Activated CD8-positive, alpha-beta memory T cell treated with anti-CD3 and anti-CD28 coated beads, Interleukin-2, amount 50 U/mL, for 1 hour (primary cell): ENCODE measurements around the gene PAK1.

Source experiments
- DNase-seq: peaks from one replicate; pipeline ENCODE4 v3.0.0-alpha.2; 2020; ENCODE audit errors: extremely low read depth

The PAK1 gene

GRCh38 chr11:77372726-77373125 lies 101.2 kb downstream of the PAK1 start:
- DNase-seq = no peak

DNA sequence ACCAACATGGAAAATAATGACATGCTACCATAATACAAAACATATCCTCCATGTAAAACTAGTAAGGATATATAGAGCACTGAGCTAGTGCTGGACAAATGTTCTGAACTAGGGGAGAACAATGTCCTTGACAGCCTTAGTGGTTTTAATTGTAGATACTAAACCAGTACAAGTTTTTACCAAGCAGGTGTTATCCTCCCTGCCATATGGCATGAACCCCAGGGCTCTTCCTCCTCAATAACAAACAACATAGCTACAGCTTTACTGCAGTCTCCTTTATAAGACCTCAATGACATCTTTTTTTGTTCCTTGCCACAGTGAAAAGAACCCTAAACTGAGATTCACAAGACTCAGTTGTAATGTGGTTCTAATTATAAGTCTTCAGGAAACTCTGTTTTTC lies 102.2 kb downstream of the PAK1 start:
- DNase-seq = no peak

GRCh38 chr11:77370217-77370616 lies 103.7 kb downstream of the PAK1 start:
- no peak for DNase-seq

GRCh38 chr11:77361184-77361583 lies 112.7 kb downstream of the PAK1 start:
- no peak for DNase-seq

DNA sequence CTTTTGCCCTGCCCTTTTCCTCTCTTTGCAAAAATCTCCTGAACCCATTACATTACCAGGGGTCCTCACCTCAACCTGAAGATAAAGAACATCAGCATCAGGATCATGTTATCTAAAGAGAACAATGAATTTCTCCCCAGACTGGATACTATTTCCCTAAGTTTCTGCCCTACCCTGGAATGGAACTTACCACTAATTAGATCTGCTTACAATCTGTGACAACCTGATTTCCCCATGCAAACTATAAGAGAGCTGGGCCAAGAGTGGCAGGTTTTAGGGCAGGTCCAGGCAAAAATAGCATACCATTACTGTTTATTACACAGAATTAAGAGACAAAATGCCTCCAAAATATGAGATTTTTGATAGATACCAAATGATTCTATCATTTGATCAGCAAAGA lies 114.4 kb downstream of the PAK1 start:
- DNase-seq = no peak

GRCh38 chr11:77353131-77353530 lies 120.8 kb downstream of the PAK1 start:
- no peak for DNase-seq

- DNase-seq = no peak
Observed at GRCh38 chr11:77351281-77351886, 122.5 kb downstream of the PAK1 start.

- DNase-seq = no peak
Observed at GRCh38 chr11:77347948-77348347, 125.9 kb downstream of the PAK1 start.

GRCh38 chr11:77346906-77347603 lies 126.8 kb downstream of the PAK1 start:
- DNase-seq = no peak

DNA sequence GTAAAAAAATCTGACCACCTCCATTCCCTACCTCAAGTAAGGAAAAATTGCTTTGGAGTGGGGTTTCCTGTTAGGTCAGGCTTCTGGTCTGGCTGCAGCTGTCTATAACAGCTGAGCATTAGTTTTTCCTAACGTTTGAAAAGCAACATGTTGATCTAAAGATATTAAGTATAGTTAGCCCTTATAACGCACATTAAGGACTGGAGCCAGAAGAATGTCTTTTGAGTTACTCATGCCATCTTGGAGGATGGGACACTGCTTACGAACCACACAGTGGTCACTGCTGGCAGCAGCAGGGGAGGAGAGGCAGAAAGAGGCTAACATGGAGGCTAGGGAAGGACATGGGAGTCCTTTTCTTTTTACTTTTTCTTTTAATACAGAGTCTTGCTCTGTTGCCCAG lies 128.3 kb downstream of the PAK1 start:
- no peak for DNase-seq

DNA sequence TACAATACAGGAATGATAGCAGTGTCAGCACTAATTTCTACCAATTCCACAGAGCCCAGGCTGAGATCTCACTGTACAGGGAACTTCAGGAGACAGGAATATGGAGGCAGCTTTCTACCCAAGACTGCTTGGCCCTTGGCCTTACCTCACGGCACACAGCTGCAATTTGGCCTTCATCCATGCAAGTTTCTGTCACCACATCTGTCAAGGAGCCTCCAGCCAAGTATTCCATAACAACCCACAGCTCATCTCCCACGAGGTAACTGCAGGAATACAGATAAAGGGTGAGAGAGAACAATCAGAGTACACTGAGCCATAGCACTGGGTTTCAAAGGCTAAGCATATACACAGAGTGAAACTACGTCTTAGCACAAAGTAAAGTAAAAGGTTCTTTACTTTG lies 133.4 kb downstream of the PAK1 start:
- DNase-seq = no peak

DNA sequence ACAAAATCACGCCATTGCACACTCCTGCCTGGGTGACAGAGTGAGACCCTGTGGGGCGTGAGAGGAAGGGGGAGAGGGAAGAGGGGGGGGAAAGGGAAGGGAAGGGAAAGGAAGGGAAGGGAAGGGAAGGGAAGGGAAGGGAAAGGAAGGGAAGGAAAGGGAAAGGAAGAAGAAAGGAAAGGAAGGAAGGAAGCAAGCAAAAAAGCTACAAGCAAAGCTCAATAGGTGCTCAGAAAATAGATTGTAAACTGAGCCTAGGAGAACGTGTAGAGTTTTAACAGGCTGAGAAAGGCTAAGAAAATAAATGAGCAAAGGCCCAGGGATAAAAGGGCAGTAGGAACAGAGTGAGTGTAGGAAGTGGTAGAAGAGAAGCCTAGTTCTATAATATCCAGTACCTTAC lies 141.6 kb downstream of the PAK1 start:
- DNase-seq = no peak

GRCh38 chr11:77325159-77325558 lies 148.7 kb downstream of the PAK1 start:
- no peak for DNase-seq

GRCh38 chr11:77324508-77324907 lies 149.4 kb downstream of the PAK1 start:
- no peak for DNase-seq

DNA sequence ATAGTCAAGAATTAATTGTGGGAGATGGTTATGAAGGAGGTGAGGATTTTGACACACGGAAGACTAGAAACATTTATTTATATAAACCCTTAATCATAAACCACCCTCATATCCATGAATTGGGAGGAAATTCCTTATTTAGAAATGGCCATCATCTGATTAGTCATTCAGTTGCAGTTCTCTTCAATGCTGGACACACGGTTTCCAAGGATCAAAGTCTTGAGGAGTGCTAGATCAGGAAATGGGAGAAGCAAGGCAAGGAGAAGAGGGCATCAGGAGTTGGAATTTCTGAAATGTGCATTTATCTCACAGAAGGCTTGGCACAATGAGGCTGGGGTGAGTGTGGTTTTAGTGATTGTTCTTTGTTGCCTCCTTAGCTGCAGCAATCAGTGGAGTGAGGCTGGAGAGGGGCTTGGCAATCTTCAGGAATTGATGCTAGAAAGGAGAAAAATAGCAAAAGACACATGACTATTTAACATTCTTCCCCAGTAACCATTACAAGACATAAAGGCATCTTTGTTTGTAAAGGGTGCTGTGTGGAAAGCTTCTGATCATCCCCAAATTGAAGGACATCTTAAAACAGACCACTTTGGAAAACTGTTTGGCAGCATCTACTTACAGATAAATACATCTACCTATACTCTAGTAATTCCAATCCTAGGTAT lies 150.8 kb downstream of the PAK1 start:
- DNase-seq = no peak

- DNase-seq = no peak
Observed at GRCh38 chr11:77322506-77322905, 151.4 kb downstream of the PAK1 start.

DNA sequence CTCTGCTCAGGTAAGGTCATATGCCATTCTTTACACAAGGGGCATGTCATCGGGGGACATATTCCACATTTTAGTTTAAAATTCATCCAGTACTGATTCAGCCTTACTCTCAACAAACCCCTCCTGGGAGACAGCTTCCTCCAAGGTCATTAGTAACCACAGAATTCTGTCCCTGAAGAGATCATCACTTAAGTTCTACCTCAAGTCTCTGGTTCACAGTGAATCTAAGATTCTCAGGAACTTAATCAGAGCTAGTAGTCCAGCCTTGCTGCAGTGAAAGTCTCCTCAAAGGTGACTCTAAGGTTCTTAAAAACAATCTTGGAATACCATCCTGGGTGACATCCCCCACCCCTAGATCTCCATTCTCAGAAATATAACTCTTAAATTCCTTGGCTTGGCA lies 153.5 kb downstream of the PAK1 start:
- DNase-seq = no peak

GRCh38 chr11:77318600-77318999 lies 155.3 kb downstream of the PAK1 start:
- DNase-seq = no peak

GRCh38 chr11:77316733-77317342 lies 157.1 kb downstream of the PAK1 start:
- no peak for DNase-seq

GRCh38 chr11:77312107-77312506 lies 161.8 kb downstream of the PAK1 start:
- no peak for DNase-seq

- no peak for DNase-seq
Observed at GRCh38 chr11:77311701-77312100, 162.2 kb downstream of the PAK1 start.

DNA sequence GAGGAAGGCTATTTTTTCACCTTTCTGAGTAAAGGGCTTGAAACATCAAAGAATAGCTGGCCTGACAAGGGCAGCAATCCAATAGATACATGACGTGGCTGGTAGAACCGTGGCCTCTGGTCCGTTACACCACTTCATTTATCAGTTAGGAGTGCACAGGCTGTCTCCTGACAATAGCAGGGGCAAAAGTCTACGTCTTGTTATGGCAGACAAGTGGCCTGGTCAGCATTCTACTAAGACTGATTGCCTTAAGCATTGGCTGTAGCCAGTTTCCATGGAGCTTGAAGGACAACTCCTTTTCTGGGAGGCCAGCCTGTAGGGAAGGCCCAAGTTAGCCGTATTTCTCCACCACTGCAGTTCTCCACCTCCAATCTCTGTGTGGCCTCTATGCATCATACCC lies 163.2 kb downstream of the PAK1 start:
- no peak for DNase-seq
